GM23338 (cell line): ENCODE results near the gene IL11RA.

ENCODE experiments used
- CREB1 ChIP-seq: fragments of 250-450 bp; sonication (Bioruptor Pico); IDR thresholded peaks from 2 replicates; pipeline ENCODE4 v1.5.0; 2020; ENCODE audit warnings: low read depth, mild to moderate bottlenecking, moderate library complexity
- CTCF ChIP-seq, 2 experiments: fragments of 200-600 bp in 1 of 2; sonication (generic) in 1 of 2; conservative IDR thresholded peaks; 2 replicates each; pipeline versions ENCODE4 v1.5.1 to v1.6.1; 2016 to 2017; ENCODE audit warnings: antibody characterized with exemption in 2 of 2, low read depth in 2 of 2, mild to moderate bottlenecking in 2 of 2, moderate library complexity in 1 of 2
- ETS1 ChIP-seq: IDR thresholded peaks from 2 replicates; pipeline ENCODE4 v1.6.1; 2016; ENCODE audit warnings: antibody characterized with exemption
- EZH2 ChIP-seq: fragments of 200-600 bp; sonication (generic); IDR thresholded peaks from one replicate; pipeline ENCODE4 v1.8.0; 2017; ENCODE audit warnings: antibody characterized with exemption, mild to moderate bottlenecking, low read depth; ENCODE audit not compliant: unreplicated experiment
- EZH2phosphoT487 ChIP-seq: fragments of 200-600 bp; sonication (generic); IDR thresholded peaks from one replicate; pipeline ENCODE4 v1.8.1; 2018; ENCODE audit warnings: antibody characterized with exemption; ENCODE audit not compliant: unreplicated experiment
- JUNB ChIP-seq: IDR thresholded peaks from one replicate; pipeline ENCODE4 v1.6.1; 2016; ENCODE audit warnings: antibody characterized with exemption; ENCODE audit not compliant: unreplicated experiment
- POLR2AphosphoS5 ChIP-seq: IDR thresholded peaks from 2 replicates; pipeline ENCODE4 v1.6.1; 2016; ENCODE audit warnings: antibody characterized with exemption, low read depth
- REST ChIP-seq: IDR thresholded peaks from one replicate; pipeline ENCODE4 v1.6.1; 2018; ENCODE audit warnings: antibody characterized with exemption; ENCODE audit not compliant: unreplicated experiment
- STAT1 ChIP-seq: IDR thresholded peaks from one replicate; pipeline ENCODE4 v1.6.1; 2016; ENCODE audit warnings: antibody characterized with exemption; ENCODE audit not compliant: unreplicated experiment
- ZNF114 ChIP-seq: fragments of 250-450 bp; sonication (Bioruptor Pico); IDR thresholded peaks from 2 replicates; pipeline ENCODE4 v1.5.0; 2020; ENCODE audit warnings: mild to moderate bottlenecking, moderate library complexity

- TF ChIP-seq CTCF (conservative IDR thresholded peaks at IDR 0.05; ENCODE audit: low read depth in 2 of 2) (no peak), POLR2AphosphoS5 (no peak), CREB1 (CRISPR knock-in tag) (no peak), REST (no peak), EZH2 (no peak), EZH2phosphoT487 (no peak), JUNB (no peak), STAT1 (no peak), ETS1 (no peak), ZNF114 (CRISPR knock-in tag) (no peak)
Measured at GRCh38 chr9:34690983-34691935, 39.3 kb downstream of the IL11RA start, which contains the start of gene CCL19.
